SKM-1 (cell line): Measurements from ENCODE around the gene PAM16.

ENCODE experiments used
- DNase-seq: peaks from one replicate; lab custom pipeline; 2025; ENCODE audit not compliant: unreplicated experiment; lab: John Stamatoyannopoulos, UW

Gene PAM16

GRCh38 chr16:4306470-4307214, 44.5 kb downstream of the PAM16 start:
- DNase-seq = no peak

GRCh38 chr16:4303973-4304372, 47.1 kb downstream of the PAM16 start:
- DNase-seq = no peak

- no peak for DNase-seq
These were observed 49.2 kb downstream of the PAM16 start for GRCh38 chr16:4301968-4302367.

GRCh38 chr16:4301177-4301576, 49.9 kb downstream of the PAM16 start:
- no peak for DNase-seq

- no peak for DNase-seq
These were observed 52.2 kb downstream of the PAM16 start for GRCh38 chr16:4298761-4299522.

GRCh38 chr16:4297480-4297879, 53.6 kb downstream of the PAM16 start:
- no peak for DNase-seq

GRCh38 chr16:4295581-4295980, 55.5 kb downstream of the PAM16 start:
- no peak for DNase-seq

GRCh38 chr16:4293822-4294457, 57.2 kb downstream of the PAM16 start:
- no peak for DNase-seq

- no peak for DNase-seq
These were observed 57.9 kb downstream of the PAM16 start for GRCh38 chr16:4293181-4293716.

GRCh38 chr16:4291699-4292098, 59.4 kb downstream of the PAM16 start:
- DNase-seq = no peak
